GM19099 (cell line): Measurements from ENCODE around the gene ZNRF1.
A peak's percentile ranks its signal among the peaks of the same experiment; 100 is the strongest.

Source experiments
- POLR2A ChIP-seq: IDR thresholded peaks from 3 replicates; pipeline ENCODE4 v1.6.1; 2011; ENCODE audit warnings: low read depth; ENCODE audit not compliant: insufficient read length; ENCODE audit errors: extremely low read depth

The ZNRF1 gene

DNA sequence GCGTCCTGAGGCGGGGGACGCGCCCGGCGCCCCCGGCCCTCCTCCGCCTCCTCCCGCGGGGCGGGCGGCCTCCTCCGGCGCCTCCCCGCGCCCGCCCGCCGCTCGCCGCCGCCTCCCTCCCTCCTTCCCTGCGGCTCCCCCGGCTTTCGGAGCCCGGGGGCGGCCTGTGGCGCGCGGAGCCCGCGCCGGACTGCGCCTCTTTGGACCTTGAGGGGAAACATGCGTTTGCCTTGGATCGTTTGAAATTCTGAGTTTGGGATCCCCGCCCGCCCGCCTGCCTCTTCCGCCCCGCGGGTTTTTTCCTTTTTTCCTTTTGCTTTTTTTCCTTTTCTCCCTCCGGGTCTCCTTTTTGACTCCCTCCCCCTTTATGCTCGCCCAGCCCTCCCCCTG, 390 bp downstream of the ZNRF1 start:
- no peak for TF ChIP-seq POLR2A

DNA sequence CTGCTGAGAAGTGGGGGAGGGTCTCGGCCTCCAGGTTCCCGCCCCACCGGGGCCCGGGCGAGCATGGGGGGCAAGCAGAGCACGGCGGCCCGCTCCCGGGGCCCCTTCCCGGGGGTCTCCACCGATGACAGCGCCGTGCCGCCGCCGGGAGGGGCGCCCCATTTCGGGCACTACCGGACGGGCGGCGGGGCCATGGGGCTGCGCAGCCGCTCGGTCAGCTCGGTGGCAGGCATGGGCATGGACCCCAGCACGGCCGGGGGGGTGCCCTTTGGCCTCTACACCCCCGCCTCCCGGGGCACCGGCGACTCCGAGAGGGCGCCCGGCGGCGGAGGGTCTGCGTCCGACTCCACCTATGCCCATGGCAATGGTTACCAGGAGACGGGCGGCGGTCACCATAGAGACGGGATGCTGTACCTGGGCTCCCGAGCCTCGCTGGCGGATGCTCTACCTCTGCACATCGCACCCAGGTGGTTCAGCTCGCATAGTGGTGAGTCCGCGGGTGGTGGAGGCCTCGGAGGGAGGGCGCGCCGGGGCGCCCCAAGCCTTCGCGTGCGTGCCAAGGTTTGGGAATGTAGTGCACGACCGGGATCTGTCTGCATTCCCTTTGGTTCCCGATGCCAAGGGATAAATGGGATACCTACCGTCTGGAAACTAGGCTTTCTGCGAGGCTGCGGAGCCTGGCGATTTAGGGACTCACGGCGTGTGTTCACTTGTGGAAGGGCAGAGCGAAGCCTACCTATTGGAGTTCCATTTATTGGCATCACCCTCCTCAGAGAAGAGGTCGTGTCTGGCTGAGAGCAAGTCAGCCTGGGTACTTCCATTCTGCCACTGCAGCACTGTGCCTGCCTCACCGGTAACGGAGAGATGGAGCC, 1.0 kb downstream of the ZNRF1 start:
- TF ChIP-seq POLR2A = no peak

DNA sequence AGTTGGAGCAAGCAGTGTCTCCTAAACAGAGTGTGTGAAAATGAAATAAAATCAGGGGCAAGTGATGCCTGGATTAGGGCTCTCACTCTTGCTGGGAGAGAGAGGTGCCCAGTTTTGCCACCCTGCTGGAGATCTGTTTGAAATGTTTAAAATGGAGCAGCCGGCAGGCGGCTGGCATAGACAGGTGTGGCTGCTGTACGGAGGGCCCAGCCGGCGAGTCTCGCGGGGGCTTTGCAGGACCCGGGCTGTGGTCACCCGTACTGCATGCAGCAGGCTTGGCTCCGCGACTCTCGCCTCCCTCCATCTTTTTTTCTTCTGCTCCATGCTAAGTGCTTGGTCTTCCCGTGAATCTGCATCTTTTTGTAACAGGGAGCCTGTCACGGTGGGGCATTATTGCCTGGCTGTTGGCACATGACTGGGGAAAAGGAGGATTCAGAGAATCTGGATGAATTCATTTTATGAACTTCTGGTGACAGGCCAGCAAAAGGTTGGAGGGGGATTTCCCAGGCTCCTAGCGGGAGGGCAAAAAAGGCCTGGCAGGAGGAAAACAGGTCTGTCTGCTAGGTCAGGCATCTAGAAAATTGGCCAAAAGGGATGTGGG, 1.8 kb downstream of the ZNRF1 start:
- no peak for TF ChIP-seq POLR2A

DNA sequence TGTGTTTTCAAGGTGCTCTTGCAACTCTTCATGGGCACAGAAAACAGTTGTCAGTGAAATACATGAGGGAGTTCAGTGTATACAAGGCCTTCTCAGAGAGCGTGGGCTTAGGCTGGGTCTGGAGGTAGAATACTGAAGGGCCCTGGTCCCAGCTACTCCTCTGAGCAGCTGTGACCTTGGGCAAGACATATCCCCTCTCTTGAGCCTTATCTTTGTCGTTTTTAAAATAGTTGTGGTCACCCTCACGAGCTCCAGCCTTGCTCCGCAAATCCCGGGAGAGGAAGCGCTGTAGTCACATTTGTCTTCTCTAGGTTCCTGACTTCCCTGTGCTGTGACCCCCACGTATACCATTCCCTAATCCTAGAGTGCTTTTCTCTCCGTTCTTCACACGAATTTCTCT, 3.6 kb downstream of the ZNRF1 start:
- TF ChIP-seq POLR2A = no peak

DNA sequence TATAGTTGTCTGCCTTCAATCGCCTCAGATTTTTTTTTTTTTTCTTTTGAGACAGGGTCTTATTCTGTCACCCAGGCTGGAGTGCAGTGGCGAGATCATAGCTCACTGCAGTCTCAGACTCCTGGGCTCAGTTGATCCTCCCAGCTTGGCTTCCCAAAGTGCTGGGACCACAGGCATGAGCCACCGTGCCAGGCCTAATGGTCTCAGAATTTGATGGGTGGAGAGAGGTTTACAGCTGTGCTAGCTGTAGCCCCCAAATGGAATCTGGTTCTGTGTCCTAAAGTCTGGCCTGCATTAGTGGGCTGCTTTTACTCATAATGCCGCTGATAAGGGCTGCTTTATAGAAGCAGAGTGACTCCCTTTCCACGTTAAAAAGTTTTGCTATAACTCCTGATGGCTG, 5.1 kb downstream of the ZNRF1 start:
- no peak for TF ChIP-seq POLR2A

DNA sequence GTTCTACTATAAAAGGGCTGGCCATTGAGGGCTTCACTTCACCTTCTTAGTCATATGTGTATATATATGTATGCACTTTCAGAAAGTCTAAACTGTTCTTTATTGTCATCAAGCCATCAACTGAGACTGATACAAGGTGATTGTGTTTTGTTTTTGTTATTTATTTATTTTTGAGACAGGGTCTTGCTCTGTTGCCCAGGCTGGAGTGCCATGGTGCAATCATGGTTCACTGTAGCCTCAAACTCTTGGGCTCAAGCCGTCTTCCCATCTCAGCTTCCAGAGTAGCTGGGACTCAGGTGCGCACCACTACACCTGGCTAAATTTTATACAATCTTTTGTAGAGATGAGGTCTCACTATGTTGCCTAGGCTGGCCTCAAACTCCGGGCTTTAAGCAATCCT, 5.6 kb downstream of the ZNRF1 start:
- TF ChIP-seq POLR2A = no peak

DNA sequence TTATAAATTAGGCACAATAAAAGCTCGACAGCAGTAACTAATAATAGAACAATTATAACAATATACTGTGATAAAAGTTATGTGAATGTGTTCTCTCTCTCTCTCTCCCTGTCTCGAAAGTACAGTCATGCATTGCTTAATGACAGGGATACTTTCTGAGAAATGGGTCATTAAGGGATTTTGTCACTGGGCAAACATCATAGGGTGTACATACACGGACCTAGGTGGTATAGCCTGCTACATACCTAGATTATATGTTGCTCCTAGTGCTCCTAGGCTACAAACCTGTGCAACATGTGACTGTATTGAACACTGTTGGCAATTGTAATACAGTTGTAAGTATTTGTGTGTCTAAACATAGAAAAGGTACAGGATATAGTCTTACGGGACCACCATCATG, 6.9 kb downstream of the ZNRF1 start:
- no peak for TF ChIP-seq POLR2A

DNA sequence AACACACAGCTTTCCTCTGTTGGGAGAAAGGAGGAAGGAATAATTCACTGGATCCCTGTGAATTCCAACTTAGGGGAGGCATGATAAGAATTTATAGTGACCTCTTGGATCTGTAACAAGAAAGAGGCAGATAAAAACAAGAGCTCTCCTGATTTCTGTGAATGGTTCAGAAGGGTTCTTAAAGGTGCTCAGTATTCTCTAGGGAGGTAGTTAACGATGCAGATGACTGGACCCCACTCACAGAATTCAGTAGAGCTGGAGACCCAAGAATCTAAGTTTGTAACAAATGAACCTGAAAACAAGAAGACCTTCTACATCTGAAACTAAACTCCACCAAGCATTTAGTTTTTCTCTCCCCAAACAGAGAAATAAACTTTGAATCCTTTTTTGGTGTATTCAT, 8.6 kb downstream of the ZNRF1 start:
- TF ChIP-seq POLR2A = no peak

DNA sequence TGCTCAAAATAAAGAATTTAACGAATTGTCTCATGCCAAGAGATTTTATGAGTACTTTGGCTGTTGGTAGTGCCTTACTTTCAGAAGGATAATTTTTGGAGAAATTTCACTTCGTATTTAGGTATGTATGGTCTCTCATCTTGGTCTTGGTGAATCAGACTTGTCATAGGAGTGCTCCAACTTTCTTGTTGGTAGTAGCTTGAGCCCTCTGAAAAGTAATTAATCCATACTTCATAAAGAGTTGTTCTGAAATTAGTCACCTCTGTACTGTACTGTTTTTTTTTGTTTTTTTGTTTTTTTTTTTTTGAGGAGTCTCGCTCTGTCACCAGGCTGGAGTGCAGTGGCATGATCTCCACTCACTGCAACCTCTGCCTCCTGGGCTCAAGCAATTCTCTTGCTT, 11.6 kb downstream of the ZNRF1 start:
- no peak for TF ChIP-seq POLR2A

DNA sequence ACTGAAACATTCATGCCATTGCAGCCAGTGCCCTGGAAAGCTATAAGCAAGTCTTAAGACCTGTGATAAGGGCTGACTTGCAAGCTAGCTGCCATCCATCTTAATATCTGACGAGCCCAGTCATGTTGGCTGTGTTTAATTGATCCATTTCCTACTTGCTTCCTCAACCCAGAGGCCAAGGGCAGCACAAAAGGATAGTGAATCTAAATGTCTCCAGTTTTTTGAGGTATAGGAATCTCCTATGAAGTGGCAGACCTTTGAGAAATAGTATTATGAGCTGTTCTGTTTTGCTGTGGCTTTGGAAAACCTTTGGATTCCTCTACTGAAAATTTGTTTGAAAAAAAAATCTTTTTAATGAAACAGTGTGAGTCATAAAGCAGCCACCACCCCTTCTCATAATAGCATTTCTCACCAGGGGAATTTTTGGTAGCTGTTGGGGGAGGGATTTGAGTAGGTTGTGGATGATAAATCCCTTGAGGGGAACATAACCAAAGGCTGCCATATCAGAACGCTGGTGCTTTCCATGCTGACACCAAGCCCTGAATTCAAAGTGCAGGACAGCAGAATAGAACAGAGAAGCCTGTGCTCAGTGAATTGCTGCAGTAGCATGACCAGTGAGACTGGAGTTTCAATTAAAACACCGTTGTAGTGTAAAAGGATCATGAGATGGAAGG, 12.9 kb downstream of the ZNRF1 start:
- peak; percentile 39 for TF ChIP-seq POLR2A

DNA sequence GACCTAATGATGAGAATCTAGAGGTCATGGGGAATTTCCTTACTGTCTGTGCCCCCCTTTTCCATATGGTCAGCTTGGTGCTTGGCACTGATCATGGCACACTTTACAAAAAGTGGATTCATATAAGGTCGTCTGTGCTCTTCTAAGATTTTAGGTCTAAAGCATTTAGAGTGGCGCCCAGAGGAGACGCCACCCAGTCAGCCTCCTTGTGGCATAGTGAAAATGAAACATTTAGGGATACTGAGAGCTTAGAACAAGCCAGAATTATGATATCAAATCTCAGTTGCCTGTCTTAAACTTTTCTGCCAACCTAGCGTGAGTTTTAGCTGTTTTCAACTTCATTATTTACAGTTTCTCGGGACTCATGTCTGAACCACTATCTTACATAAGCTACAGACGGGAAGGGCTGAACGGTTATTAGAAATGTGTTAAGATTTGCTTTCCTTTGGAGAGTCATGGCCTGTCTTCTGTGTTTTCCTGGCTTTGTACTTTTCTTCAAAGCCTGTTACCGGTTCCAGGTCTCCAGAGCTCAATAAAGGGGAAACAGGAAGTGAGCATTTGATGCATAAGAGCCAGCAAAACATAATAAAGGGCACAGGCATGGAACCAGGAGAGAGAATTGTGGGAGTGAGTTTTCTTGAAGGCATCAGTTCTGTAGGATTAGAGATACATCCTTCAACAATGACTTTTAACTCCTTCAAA, 13.7 kb downstream of the ZNRF1 start:
- TF ChIP-seq POLR2A = no peak

DNA sequence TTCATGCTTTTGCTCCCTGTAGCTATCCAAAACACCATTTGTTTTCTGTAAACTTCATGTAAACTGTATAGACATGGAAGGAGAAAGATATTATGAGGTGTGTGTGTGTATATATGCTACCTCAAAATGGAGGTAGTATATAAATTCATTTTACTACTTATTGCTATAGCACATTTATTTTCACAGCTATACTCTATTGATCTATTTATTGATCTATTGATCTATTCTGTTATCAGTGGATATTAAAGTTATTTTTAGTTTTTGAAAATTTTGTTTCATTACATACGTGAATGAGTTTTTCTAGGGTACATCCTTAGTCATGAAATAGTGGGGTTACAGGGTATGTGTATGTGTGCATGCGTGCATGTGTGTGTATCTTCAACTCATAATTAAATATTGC, 15.5 kb downstream of the ZNRF1 start:
- TF ChIP-seq POLR2A = no peak

DNA sequence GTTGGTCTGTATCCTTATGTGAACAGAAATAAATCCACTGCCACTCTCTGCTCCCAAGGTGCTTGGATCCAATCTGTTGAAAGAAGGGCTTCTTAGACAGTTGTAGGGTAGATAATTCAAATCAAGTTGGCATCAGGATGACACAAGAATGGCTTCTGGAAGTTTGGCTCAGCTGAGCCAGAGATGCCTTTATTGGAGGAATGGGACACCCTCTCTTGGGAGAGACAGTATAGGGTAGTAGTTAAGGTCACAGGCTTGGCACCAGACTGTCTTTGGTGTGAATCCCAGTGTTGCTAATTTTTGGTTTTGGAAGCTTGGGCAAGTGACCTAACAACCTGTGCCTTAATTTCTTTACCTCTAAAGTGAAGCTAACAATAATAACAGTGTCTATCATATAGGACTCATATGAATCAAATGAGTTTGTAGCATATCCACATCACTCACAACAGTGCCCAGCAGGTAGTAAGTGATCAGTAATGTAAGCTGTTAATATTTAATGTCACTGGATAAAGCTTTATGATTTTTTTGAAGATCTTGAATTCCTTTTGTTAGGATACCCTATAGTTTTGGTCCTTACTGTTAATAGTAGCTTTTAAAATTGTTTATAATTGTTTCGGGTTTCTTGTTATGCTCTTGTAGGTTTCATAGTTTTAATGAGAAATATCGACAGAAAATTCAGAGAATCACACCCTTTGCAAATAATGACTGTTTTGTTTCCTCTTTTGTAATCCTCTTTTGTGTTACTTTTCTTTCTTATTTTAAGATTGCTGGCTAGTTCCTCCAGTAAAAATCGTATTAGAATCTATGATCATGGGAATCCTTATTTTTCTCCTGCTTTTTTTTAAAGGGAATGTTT, 19.1 kb downstream of the ZNRF1 start:
- no peak for TF ChIP-seq POLR2A

DNA sequence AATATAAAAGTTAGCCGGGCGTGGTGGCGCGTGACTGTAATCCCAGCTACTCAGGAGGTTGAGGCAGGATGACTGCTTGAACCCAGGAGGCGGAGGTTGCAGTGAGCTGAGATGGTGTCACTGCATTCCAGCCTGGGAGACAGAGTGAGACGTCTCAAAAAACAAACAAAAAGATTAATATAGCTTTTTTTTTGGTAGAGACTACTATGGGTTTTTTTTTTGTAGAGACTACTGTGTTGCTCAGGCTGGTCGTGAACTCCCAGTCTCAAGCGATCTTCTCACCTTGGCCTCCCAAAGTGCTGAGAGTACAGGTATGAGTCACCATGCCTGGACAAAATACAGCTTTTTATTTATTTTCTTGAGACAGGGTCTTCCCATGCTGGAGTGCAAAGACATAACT, 20.2 kb downstream of the ZNRF1 start:
- no peak for TF ChIP-seq POLR2A
